Pancreas (tissue), 10 donors: Measurements from ENCODE around the gene HECA. TPM values are rescaled to one million over a fixed set of nuclear protein-coding genes. Genes with fewer than 3 reads are reported as not detected.

Source experiments
- ATAC-seq, 4 donors: fragments of 200-7000 bp; cut with Tn5 transposase; one replicate each; pipeline versions ENCODE4 v1.8.0 to v1.9.1; 2020; ENCODE audit warnings: mild to moderate bottlenecking in 4 of 4, moderate library complexity in 4 of 4
- DNase-seq, 6 donors: peaks; one replicate each; pipeline ENCODE4 v3.0.0-alpha.2; 2020
- FAIRE-seq: peaks from 2 replicates; lab custom pipeline; 2012; peaks lifted over from hg19 to GRCh38; lab: Jason Lieb, UNC
- H3K27ac ChIP-seq, 4 donors: fragments of 200-600 bp; sonication (generic); 1 replicate in 3 of 4; 2 replicates in 1 of 4; pipeline versions ENCODE4 v1.5.0 to v1.8.0; 2020
- H3K27me3 ChIP-seq, 4 donors: fragments of 200-600 bp; one replicate each; pipeline ENCODE4 v1.8.0; 2021
- H3K36me3 ChIP-seq, 3 donors: fragments of 200-600 bp; sonication (generic) in 1 of 3; one replicate each; pipeline versions ENCODE4 v1.5.0 to v1.8.0; 2020 to 2021
- H3K4me1 ChIP-seq, 3 donors: fragments of 200-600 bp; one replicate each; pipeline ENCODE4 v1.8.0; 2021
- H3K4me3 ChIP-seq, 4 donors: fragments of 200-600 bp; sonication (generic) in 2 of 4; one replicate each; pipeline versions ENCODE4 v1.5.0 to v1.8.0; 2020 to 2021
- H3K9me3 ChIP-seq, 4 donors: fragments of 200-600 bp; one replicate each; pipeline ENCODE4 v1.8.0; 2021
- WGBS, 2 donors: extraction: QIAGEN DNeasy Blood & Tissue Kit; methylation state at CpG; one replicate each; pipeline ENCODE4 v1.1.7; 2013; 5-methylcytosine and 5-hydroxymethylcytosine counted together
- intact Hi-C, 3 donors: fragments of 100-400 bp; cut with DNase I; formaldehyde crosslinking; loops; one replicate each; pipeline versions ENCODE4 v1.11.1 to v1.14.2; 2022
- polyA plus RNA-seq, 2 donors: library from polyadenylated mRNA; stranded (reverse); fragments of 200-250 nt; gene quantifications; one replicate each; pipeline ENCODE4 v1.2.3, GENCODE V29; 2013
- total RNA-seq, 6 donors: library from RNA; stranded (reverse); fragmentation: NEBNext Ultra II Directional in 4 of 6; extraction: Animal tissue kit (Norgen Biotek cat#: 25700) in 4 of 6; gene quantifications; one replicate each; pipeline versions ENCODE4 v1.2.1 to v1.2.4, GENCODE V29; 2021 to 2023
- TF ChIP-seq, protein P1 (sequence below), 4 donors: fragments of 200-600 bp; sonication (generic) in 3 of 4; IDR thresholded peaks; one replicate each; pipeline versions ENCODE4 v1.5.0 to v1.8.0; 2021; ENCODE audit warnings: antibody characterized with exemption in 4 of 4
- donor health status: healthy with polysubstance abuse.
- donor health status: DM: no; HTN: no; CAD: no; lungs with moderate emphysema.
- donor health status: DM: no; HTN: no; CAD: no.
- donor health status: control.
- donor health status: control.
- donor health status: Bipolar disorder and iron deficiency.
- donor health status: DM: yes; HTN: yes; CAD: no.
- donor health status: DM: no; HTN: no; CAD: no.
- donor health status: DM: no; HTN: no; CAD: no.
- donor health status: DM: yes; HTN: yes; CAD: no.

HECA gene, protein sequence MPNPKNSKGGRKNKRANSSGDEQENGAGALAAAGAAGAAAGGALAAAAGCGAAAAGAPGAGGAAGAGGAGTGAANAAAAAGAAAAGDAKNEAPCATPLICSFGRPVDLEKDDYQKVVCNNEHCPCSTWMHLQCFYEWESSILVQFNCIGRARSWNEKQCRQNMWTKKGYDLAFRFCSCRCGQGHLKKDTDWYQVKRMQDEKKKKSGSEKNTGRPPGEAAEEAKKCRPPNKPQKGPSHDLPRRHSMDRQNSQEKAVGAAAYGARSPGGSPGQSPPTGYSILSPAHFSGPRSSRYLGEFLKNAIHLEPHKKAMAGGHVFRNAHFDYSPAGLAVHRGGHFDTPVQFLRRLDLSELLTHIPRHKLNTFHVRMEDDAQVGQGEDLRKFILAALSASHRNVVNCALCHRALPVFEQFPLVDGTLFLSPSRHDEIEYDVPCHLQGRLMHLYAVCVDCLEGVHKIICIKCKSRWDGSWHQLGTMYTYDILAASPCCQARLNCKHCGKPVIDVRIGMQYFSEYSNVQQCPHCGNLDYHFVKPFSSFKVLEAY
- total RNA-seq (10 to 100 TPM in 2 of 6 donors, 1 to 10 TPM in 4; 6.6 to 16.3 (median 7.6) TPM), polyA plus RNA-seq (1 to 10 TPM; 3.2 to 4.3 TPM)

DNA sequence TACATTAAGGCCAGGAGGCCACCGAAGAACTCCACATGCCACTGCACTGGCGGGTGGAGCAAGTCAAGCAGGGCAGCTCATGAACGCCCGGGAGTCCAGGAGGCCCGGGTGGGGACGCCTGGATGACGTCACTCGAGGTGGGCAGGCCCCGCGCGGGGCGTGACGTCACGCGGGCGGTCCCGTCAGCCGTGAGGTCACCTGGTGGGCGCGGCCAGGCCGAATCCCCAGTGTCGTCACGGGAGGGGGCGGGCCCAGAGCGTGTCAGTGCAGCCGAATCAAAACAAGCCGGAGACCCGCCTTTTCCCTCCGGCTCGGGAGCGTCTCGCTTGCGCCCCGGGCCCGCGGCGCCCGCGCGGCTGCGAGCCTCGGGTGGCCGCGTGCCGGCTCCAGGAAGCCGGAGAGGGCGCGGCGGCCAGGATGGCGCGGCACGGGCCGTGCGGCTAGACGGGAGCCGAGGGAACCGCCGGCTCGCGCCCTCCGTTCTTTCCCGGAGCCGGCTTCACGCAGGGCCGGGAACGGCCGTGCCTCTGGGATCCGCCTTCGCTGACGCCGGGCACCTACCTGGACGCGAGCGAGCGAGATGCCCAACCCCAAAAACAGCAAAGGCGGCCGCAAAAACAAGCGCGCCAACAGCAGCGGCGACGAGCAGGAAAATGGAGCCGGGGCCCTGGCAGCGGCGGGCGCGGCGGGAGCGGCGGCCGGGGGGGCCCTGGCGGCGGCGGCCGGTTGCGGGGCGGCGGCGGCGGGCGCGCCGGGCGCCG, at the start of gene HECA:
TSS of gene HECA (plus strand) at position 264 of the 761 bp plus-strand sequence. CDS start at position 581, 317 bp downstream.
- 1 to 2% methylated on average over 52 to 105 of the region's 105 CpGs for WGBS, 2 donors
- ATAC-seq, result peak; percentile 93 to 95 (median 94)
- TF ChIP-seq, protein P1, sequence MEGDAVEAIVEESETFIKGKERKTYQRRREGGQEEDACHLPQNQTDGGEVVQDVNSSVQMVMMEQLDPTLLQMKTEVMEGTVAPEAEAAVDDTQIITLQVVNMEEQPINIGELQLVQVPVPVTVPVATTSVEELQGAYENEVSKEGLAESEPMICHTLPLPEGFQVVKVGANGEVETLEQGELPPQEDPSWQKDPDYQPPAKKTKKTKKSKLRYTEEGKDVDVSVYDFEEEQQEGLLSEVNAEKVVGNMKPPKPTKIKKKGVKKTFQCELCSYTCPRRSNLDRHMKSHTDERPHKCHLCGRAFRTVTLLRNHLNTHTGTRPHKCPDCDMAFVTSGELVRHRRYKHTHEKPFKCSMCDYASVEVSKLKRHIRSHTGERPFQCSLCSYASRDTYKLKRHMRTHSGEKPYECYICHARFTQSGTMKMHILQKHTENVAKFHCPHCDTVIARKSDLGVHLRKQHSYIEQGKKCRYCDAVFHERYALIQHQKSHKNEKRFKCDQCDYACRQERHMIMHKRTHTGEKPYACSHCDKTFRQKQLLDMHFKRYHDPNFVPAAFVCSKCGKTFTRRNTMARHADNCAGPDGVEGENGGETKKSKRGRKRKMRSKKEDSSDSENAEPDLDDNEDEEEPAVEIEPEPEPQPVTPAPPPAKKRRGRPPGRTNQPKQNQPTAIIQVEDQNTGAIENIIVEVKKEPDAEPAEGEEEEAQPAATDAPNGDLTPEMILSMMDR (IDR thresholded peaks at IDR 0.05), result no peak
- Histone ChIP-seq H3K36me3 (no peaks in the 10 kb centered on the region), H3K27me3 (no peaks in the 10 kb centered on the region), H3K4me1 (peaks cover 0 to 15% (median 0%) of the 10 kb centered on the region in 3 donors), H3K4me3 (peak within 1 kb of the TSS; percentile 73 to 84 (median 81)), H3K27ac (peak within 1 kb of the TSS; percentile 74 to 93 (median 90)), H3K9me3 (no peaks in the 10 kb centered on the region)
- intact Hi-C loops, result no loop called here
- DNase-seq, result peak; percentile 94 to 99 (median 98)
- no peak for FAIRE-seq

DNA sequence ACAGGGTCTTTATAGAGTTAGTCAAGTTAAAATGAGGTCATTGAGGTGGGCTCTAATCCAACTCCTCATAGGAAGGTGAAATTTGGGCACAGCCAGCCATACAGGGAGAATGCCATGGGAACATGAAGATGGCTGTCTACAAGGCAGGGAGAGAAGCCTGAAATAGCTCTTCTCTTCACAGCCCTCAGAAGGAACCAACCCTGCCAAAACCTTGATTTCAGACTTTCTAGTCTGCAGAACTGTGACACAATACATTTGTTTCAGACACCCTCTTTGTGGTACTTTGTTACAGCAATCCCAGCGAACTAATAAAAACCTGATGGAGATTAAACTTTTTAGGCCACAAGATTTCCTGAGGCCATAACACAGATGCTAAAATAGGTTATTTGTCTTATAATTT, 43.1 kb upstream of the HECA start:
- Histone ChIP-seq H3K4me1 (no peaks in the 10 kb centered on the region), H3K36me3 (no peaks in the 10 kb centered on the region), H3K27me3 (no peaks in the 10 kb centered on the region), H3K27ac (no peak overlapping the region), H3K4me3 (no peak overlapping the region), H3K9me3 (no peaks in the 10 kb centered on the region)
- ATAC-seq (no peak), FAIRE-seq (no peak), DNase-seq (no peak)
- intact Hi-C loops, result no loop called here
- 95 to 97% methylated on average over 1 of the region's 1 CpG for WGBS, 2 donors
- TF ChIP-seq, protein P1 (IDR thresholded peaks at IDR 0.05), result no peak

DNA sequence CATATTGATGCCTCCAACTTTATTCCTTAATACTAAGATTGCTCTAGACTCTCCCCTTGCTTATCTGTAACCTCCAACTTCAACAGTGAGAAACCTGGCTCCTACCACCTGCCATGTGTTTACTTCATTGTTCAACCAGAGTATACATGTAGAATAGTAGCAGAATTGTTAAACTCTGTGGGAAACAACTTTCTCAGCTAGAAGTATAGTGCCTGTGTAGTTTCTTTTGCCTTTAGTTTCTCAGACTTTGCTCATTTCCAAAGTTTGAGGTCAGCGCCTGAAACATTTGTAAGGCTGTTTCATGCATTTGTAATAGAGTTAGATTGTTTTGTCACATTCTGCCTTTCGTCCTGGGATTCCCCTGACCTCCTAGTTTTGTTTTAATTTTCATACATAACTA, 34.9 kb upstream of the HECA start:
- no peaks in the 10 kb centered on the region for H3K36me3 ChIP-seq
- no peaks in the 10 kb centered on the region for H3K9me3 ChIP-seq
- no peaks in the 10 kb centered on the region for H3K4me1 ChIP-seq
- no peaks in the 10 kb centered on the region for H3K27me3 ChIP-seq
- intact Hi-C loops, result no loop called here
- FAIRE-seq, result no peak
- peak in 1 of 4 donors; percentile 68 for ATAC-seq
- TF ChIP-seq, protein P1 (IDR thresholded peaks at IDR 0.05), result no peak
- no peak overlapping the region for H3K27ac ChIP-seq
- no peak for DNase-seq
- H3K4me3 ChIP-seq, result no peak overlapping the region
- WGBS, 2 donors, result 68 to 84% methylated on average over 2 of the region's 2 CpGs

DNA sequence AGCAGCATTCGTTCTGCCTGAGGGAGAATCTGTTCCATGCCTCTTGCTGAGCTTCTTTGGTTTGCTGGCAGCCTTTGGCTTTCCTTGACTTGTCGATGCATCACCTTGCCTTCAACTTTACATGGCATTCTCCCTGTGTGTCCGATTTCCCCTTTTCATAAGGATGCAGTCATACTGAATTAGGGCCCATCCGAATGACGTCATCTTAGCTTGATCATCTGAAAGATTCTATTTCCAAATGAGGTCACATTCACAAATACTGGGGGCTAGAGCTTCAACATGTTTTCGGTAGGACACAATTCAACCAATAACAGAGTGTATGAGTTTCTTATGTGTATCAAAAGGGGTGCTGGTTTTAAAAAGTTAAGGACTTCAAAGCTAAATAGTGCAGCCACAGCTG, 27.8 kb upstream of the HECA start:
- Histone ChIP-seq H3K27ac (no peak overlapping the region), H3K27me3 (no peaks in the 10 kb centered on the region), H3K4me1 (no peaks in the 10 kb centered on the region), H3K9me3 (no peaks in the 10 kb centered on the region), H3K36me3 (no peaks in the 10 kb centered on the region), H3K4me3 (no peak overlapping the region)
- WGBS, 2 donors, result 74 to 86% methylated on average over 6 of the region's 6 CpGs
- intact Hi-C loops, result no loop called here
- FAIRE-seq (no peak), DNase-seq (no peak), ATAC-seq (no peak)
- TF ChIP-seq, protein P1 (IDR thresholded peaks at IDR 0.05), result no peak
